Endothelial cell of umbilical vein (primary cell): ENCODE measurements around the gene ITGB1. TPM values are rescaled to one million over a fixed set of nuclear protein-coding genes. Genes with fewer than 3 reads are reported as not detected.

Experiments used
- BruUV-seq: library from RNA; stranded (reverse); fragments of 400-500 nt; replicated peaks from 2 replicates; lab custom pipeline; 2021; lab: Mats Ljungman, UMichigan
- CTCF ChIA-PET: fragments of 300-600, 350-600 bp; sonication (Branson Sonifier 250); formaldehyde crosslinking; loops from one replicate; lab custom pipeline; 2021; ENCODE audit warnings: antibody characterized with exemption, inconsistent platforms; lab: Charles Lee
- POLR2A ChIA-PET: fragments of 300-600, 350-600 bp; sonication (Branson Sonifier 250); formaldehyde crosslinking; loops from one replicate; lab custom pipeline; 2021; ENCODE audit warnings: antibody characterized with exemption, inconsistent platforms; lab: Charles Lee
- DNase-seq: peaks from one replicate; pipeline ENCODE4 v3.0.0-alpha.2; 2011; ENCODE audit warnings: low read depth, low spot score
- FAIRE-seq: peaks from 2 replicates; lab custom pipeline; 2011; peaks lifted over from hg19 to GRCh38; lab: Jason Lieb, UNC
- H2AFZ ChIP-seq: 2 replicates; pipeline ENCODE4 v1.6.0; 2012; ENCODE audit warnings: low read depth, low read length, control low read depth, inconsistent platforms
- H3K27ac ChIP-seq: 2 replicates; pipeline ENCODE4 v1.5.1; 2011; ENCODE audit warnings: low read depth, mild to moderate bottlenecking, control low read depth, low read length, moderate library complexity; ENCODE audit not compliant: insufficient read depth
- H3K27me3 ChIP-seq, 2 experiments: 2 replicates each; pipeline versions ENCODE4 v1.6.0 to v1.6.1; 2011; ENCODE audit warnings: low read length in 2 of 2, mixed read lengths in 1 of 2; ENCODE audit not compliant: control insufficient read depth in 2 of 2, insufficient read depth in 2 of 2
- H3K36me3 ChIP-seq, 2 experiments: 2 replicates in 1 of 2; 3 replicates in 1 of 2; pipeline ENCODE4 v1.5.1; 2011; ENCODE audit warnings: low read length in 2 of 2, mild to moderate bottlenecking in 1 of 2, moderate library complexity in 1 of 2; ENCODE audit not compliant: control insufficient read depth in 2 of 2, insufficient read depth in 2 of 2; ENCODE audit errors: extremely low read depth in 1 of 2
- H3K4me1 ChIP-seq: 3 replicates; pipeline ENCODE4 v1.5.1; 2011; ENCODE audit warnings: mild to moderate bottlenecking, low read length; ENCODE audit not compliant: control insufficient read depth, insufficient read depth; ENCODE audit errors: extremely low read depth
- H3K4me2 ChIP-seq: 2 replicates; pipeline ENCODE4 v1.6.1; 2011; ENCODE audit warnings: low read length, control low read depth, mixed read lengths; ENCODE audit not compliant: insufficient read depth
- H3K4me3 ChIP-seq, 3 experiments: fragments of 200-600 bp in 1 of 3; sonication (generic), shearing (Covaris generic) in 1 of 3; replicated peaks in 1 of 3; 2 replicates each; pipeline ENCODE4 v1.5.1; 2011 to 2016; ENCODE audit warnings: control low read depth in 3 of 3, low read length in 3 of 3, mild to moderate bottlenecking in 2 of 3, inconsistent platforms in 1 of 3, low read depth in 1 of 3, moderate library complexity in 1 of 3; ENCODE audit not compliant: insufficient read depth in 1 of 3
- H3K79me2 ChIP-seq: 2 replicates; pipeline ENCODE4 v1.6.0; 2012; ENCODE audit warnings: low read length, inconsistent platforms; ENCODE audit not compliant: control insufficient read depth, insufficient read depth
- H3K9ac ChIP-seq: replicated peaks from 2 replicates; pipeline ENCODE3; 2011; ENCODE audit warnings: low read length, control low read depth; ENCODE audit not compliant: insufficient read depth; ENCODE audit errors: extremely low read depth
- H3K9me1 ChIP-seq: replicated peaks from 3 replicates; pipeline ENCODE4 v1.6.0; 2011; ENCODE audit warnings: mild to moderate bottlenecking, low read length; ENCODE audit not compliant: control insufficient read depth, insufficient read depth; ENCODE audit errors: extremely low read depth
- H3K9me3 ChIP-seq: replicated peaks from 2 replicates; pipeline ENCODE4 v1.5.1; 2012; ENCODE audit warnings: low read length, inconsistent platforms; ENCODE audit not compliant: control insufficient read depth, insufficient read depth
- H4K20me1 ChIP-seq: replicated peaks from 2 replicates; pipeline ENCODE3; 2011; ENCODE audit warnings: mild to moderate bottlenecking, low read length; ENCODE audit not compliant: control insufficient read depth, insufficient read depth; ENCODE audit errors: extremely low read depth
- CTCF ChIP-seq, 2 donors: IDR thresholded peaks; 1 replicate in 1 of 2; 2 replicates in 1 of 2; pipeline ENCODE4 v1.5.1; 2011; ENCODE audit warnings: low read length in 2 of 2, mild to moderate bottlenecking in 2 of 2, moderate library complexity in 2 of 2, control low read depth in 1 of 2, inconsistent platforms in 1 of 2, low read depth in 1 of 2; ENCODE audit not compliant: insufficient read depth in 1 of 2; ENCODE audit errors: extremely low read depth in 1 of 2
- EZH2 ChIP-seq: IDR thresholded peaks from 2 replicates; pipeline ENCODE4 v1.6.1; 2012; ENCODE audit warnings: borderline replicate concordance, low read depth, mild to moderate bottlenecking, moderate library complexity, low read length, inconsistent platforms; ENCODE audit not compliant: severe bottlenecking
- FOS ChIP-seq: IDR thresholded peaks from 2 replicates; pipeline ENCODE4 v1.6.1; 2011; ENCODE audit warnings: mild to moderate bottlenecking, low read length, moderate library complexity, borderline replicate concordance; ENCODE audit not compliant: insufficient read depth
- GATA2 ChIP-seq: IDR thresholded peaks from 2 replicates; pipeline ENCODE4 v1.7.0; 2011; ENCODE audit warnings: low read depth, mild to moderate bottlenecking, moderate library complexity, mixed read lengths, low read length; ENCODE audit not compliant: insufficient read length, insufficient read depth
- JUN ChIP-seq: IDR thresholded peaks from 2 replicates; pipeline ENCODE4 v1.6.1; 2011; ENCODE audit warnings: borderline replicate concordance, low read depth; ENCODE audit not compliant: insufficient read length, insufficient read depth
- MAX ChIP-seq: IDR thresholded peaks from 2 replicates; pipeline ENCODE4 v1.6.1; 2011; ENCODE audit not compliant: insufficient read depth, insufficient read length
- MYC ChIP-seq: IDR thresholded peaks from one replicate; pipeline ENCODE4 v1.6.1; 2011; ENCODE audit warnings: mild to moderate bottlenecking, low read depth, low read length
- POLR2A ChIP-seq: IDR thresholded peaks from 2 replicates; pipeline ENCODE4 v1.6.1; 2012; ENCODE audit warnings: low read depth, mild to moderate bottlenecking, control low read depth, low read length
- POLR2AphosphoS5 ChIP-seq: IDR thresholded peaks from 2 replicates; pipeline ENCODE4 v1.6.1; 2012; ENCODE audit warnings: low read depth, mild to moderate bottlenecking, control low read depth, low read length, moderate library complexity; ENCODE audit not compliant: insufficient read depth
- dilution Hi-C: fragments of 300-500 bp; cut with MboI; formaldehyde crosslinking; loops from one replicate; pipeline ENCODE4 v1.15.0; 2019; ENCODE audit warnings: low sequenced_read_pairs; ENCODE audit not compliant: extremely low pct_ligation_motif_present
- intact Hi-C: fragments of 100-400 bp; cut with micrococcal nuclease; formaldehyde crosslinking; loops from one replicate; pipeline ENCODE4 v1.10.0; 2022
- polyA plus RNA-seq, 4 experiments: library from polyadenylated mRNA; depleted of rRNA in 3 of 4; stranded (reverse) in 3 of 4; unstranded in 1 of 4; fragments of >200 nt; gene quantifications; 2 replicates each; pipeline versions ENCODE4 v1.2.1 to v1.2.3, GENCODE V29; 2011 to 2012; ENCODE audit warnings: missing spikeins in 1 of 4
- total RNA-seq: library from RNA; stranded (reverse); gene quantifications from 2 replicates; pipeline ENCODE4 v1.2.3, GENCODE V29; 2021

The ITGB1 gene
- total and polyA plus RNA-seq, 2 donors (not counting 3 experiments of a cell fraction or from before 2014, with no cell fraction given), result 424 to 1,147 TPM

- DNase-seq (peak; percentile 66), FAIRE-seq (peak; percentile 24)
- no peak overlapping the region for H3K27ac ChIP-seq
- dilution Hi-C loops (no loop called here), intact Hi-C loops (no loop called here)
- POLR2A ChIA-PET, result no interaction called here
- no peaks in the 10 kb centered on the region for H3K36me3 ChIP-seq
- H3K4me1 ChIP-seq, result peaks cover 6% of the 10 kb centered on the region
- no peak overlapping the region for H3K4me3 ChIP-seq
- no peaks in the 10 kb centered on the region for H3K9me3 ChIP-seq
- H3K9me1 ChIP-seq, result no peaks in the 10 kb centered on the region
- no peaks in the 10 kb centered on the region for H4K20me1 ChIP-seq
- no TSS peak for BruUV-seq
- no peak overlapping the region for H3K9ac ChIP-seq
- H2AFZ ChIP-seq, result peak overlapping the region; percentile 35
- TF ChIP-seq CTCF (IDR thresholded peaks at IDR 0.05; ENCODE audit: extremely low read depth in 1 of 2, insufficient read depth in 1 of 2, low read depth in 1 of 2, low read length in 2 of 2) (no peak), FOS (no peak), MAX (no peak), MYC (no peak), GATA2 (no peak), POLR2A (no peak), POLR2AphosphoS5 (no peak), EZH2 (no peak), JUN (no peak)
- H3K79me2 ChIP-seq, result no peaks in the 10 kb centered on the region
- H3K27me3 ChIP-seq, result no peaks in the 10 kb centered on the region
- H3K4me2 ChIP-seq, result no peak overlapping the region
- CTCF ChIA-PET, result interaction anchor here (1.1 to 2.1 kb wide), 5 partner anchors 13 to 69 kb away, joined by 3 to 6 read pairs (median 3); no protein-coding TSS in a partner anchor
Measured at GRCh38 chr10:32995751-32996150, 37.7 kb upstream of the ITGB1 start.
